ENCODE results near the gene ANKRD9. TPM values are rescaled to one million over a fixed set of nuclear protein-coding genes. Genes with fewer than 3 reads are reported as not detected.
A peak's percentile ranks its signal among the peaks of the same experiment; 100 is the strongest.

The ANKRD9 gene
- total and polyA plus RNA-seq, 2 of the 13 experiments (the other 11 are each of a cell fraction or from before 2014, with no cell fraction given), result 10.0 to 15.0 TPM

- TF ChIP-seq ZNF572 (CRISPR knock-in tag; IDR thresholded peaks at IDR 0.05) (no peak), NFE2L2 (IDR thresholded peaks at IDR 0.05; ENCODE audit: low read length) (no peak), ZNF30 (CRISPR knock-in tag; IDR thresholded peaks at IDR 0.05) (no peak), ATF7 (IDR thresholded peaks at IDR 0.05) (no peak), ATF7 (CRISPR knock-in tag; IDR thresholded peaks at IDR 0.05) (no peak), MAZ (IDR thresholded peaks at IDR 0.05; ENCODE audit: borderline replicate concordance, low read depth, low read length) (no peak), MAZ (CRISPR knock-in tag; IDR thresholded peaks at IDR 0.05; ENCODE audit: low read depth) (no peak), U2AF1 (optimal IDR thresholded peaks at IDR 0.05; ENCODE audit: low read depth, low read length) (no peak), KLF12 (CRISPR knock-in tag; IDR thresholded peaks at IDR 0.05; ENCODE audit: borderline replicate concordance) (no peak), ZFP1 (CRISPR knock-in tag; IDR thresholded peaks at IDR 0.05) (no peak), DBP (CRISPR knock-in tag; IDR thresholded peaks at IDR 0.05; ENCODE audit: not compliant biosample characterization) (no peak), REL (CRISPR knock-in tag; conservative IDR thresholded peaks at IDR 0.05) (no peak), RAD51 (IDR thresholded peaks at IDR 0.05; ENCODE audit: borderline replicate concordance) (no peak), RXRB (CRISPR knock-in tag; IDR thresholded peaks at IDR 0.05; ENCODE audit: borderline replicate concordance) (no peak), MLLT10 (CRISPR knock-in tag; IDR thresholded peaks at IDR 0.05) (no peak), ZNF883 (CRISPR knock-in tag; IDR thresholded peaks at IDR 0.05; ENCODE audit: not compliant biosample characterization) (no peak), MXD1 (CRISPR knock-in tag; IDR thresholded peaks at IDR 0.05) (no peak; the same call in none of the 2 replicates), THYN1 (CRISPR knock-in tag; IDR thresholded peaks at IDR 0.05; ENCODE audit: borderline replicate concordance, low read depth) (0 out of 2 replicates have a peak, but pooled peaks have one; percentile 57), ZNF446 (CRISPR knock-in tag; IDR thresholded peaks at IDR 0.05) (no peak), SP1 (IDR thresholded peaks at IDR 0.05) (no peak), SP1 (CRISPR knock-in tag; IDR thresholded peaks at IDR 0.05) (no peak), KDM5B (CRISPR knock-in tag; IDR thresholded peaks at IDR 0.05; ENCODE audit: borderline replicate concordance) (0 out of 2 replicates have a peak, but pooled peaks have one; percentile 0)
- TF ChIP-seq, protein P1, sequence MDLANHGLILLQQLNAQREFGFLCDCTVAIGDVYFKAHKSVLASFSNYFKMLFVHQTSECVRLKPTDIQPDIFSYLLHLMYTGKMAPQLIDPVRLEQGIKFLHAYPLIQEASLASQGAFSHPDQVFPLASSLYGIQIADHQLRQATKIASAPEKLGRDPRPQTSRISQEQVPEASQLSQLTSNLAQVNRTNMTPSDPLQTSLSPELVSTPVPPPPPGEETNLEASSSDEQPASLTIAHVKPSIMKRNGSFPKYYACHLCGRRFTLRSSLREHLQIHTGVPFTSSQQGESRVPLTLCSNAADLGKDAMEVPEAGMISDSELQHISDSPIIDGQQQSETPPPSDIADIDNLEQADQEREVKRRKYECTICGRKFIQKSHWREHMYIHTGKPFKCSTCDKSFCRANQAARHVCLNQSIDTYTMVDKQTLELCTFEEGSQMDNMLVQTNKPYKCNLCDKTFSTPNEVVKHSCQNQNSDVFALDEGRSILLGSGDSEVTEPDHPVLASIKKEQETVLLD (CRISPR knock-in tag; IDR thresholded peaks at IDR 0.05; ENCODE audit: low read depth), result no peak
- TF ChIP-seq, protein P2, sequence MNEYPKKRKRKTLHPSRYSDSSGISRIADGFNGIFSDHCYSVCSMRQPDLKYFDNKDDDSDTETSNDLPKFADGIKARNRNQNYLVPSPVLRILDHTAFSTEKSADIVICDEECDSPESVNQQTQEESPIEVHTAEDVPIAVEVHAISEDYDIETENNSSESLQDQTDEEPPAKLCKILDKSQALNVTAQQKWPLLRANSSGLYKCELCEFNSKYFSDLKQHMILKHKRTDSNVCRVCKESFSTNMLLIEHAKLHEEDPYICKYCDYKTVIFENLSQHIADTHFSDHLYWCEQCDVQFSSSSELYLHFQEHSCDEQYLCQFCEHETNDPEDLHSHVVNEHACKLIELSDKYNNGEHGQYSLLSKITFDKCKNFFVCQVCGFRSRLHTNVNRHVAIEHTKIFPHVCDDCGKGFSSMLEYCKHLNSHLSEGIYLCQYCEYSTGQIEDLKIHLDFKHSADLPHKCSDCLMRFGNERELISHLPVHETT (CRISPR knock-in tag; conservative IDR thresholded peaks at IDR 0.05), result no peak
- TF ChIP-seq, protein P3, sequence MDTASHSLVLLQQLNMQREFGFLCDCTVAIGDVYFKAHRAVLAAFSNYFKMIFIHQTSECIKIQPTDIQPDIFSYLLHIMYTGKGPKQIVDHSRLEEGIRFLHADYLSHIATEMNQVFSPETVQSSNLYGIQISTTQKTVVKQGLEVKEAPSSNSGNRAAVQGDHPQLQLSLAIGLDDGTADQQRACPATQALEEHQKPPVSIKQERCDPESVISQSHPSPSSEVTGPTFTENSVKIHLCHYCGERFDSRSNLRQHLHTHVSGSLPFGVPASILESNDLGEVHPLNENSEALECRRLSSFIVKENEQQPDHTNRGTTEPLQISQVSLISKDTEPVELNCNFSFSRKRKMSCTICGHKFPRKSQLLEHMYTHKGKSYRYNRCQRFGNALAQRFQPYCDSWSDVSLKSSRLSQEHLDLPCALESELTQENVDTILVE (CRISPR knock-in tag; IDR thresholded peaks at IDR 0.05), result no peak
These were observed 30.2 kb upstream of the ANKRD9 start (continued) for GRCh38 chr14:102539544-102540314.
